Activated CD4-positive, alpha-beta T cell treated with anti-CD3 and anti-CD28 coated beads for 36 hours (primary cell): ENCODE results near the gene PSMA7. TPM values are rescaled to one million over a fixed set of nuclear protein-coding genes. Genes with fewer than 3 reads are reported as not detected.

Experiments
- ATAC-seq: fragments of 200-7000 bp; cut with Tn5 transposase; one replicate; pipeline ENCODE4 v1.10.0; 2021; ENCODE audit warnings: mild to moderate bottlenecking, moderate library complexity
- CTCF ChIA-PET: fragments of 350-600 bp; sonication (Branson Sonifier 250); formaldehyde crosslinking; loops from one replicate; lab custom pipeline; 2021; ENCODE audit warnings: antibody characterized with exemption; lab: Charles Lee
- POLR2A ChIA-PET: fragments of 350-600 bp; sonication (Branson Sonifier 250); formaldehyde crosslinking; loops from one replicate; lab custom pipeline; 2021; ENCODE audit warnings: antibody characterized with exemption, inconsistent platforms; lab: Charles Lee
- DNase-seq: peaks from one replicate; pipeline ENCODE4 v3.0.0-alpha.2; 2020
- H3K27ac Mint-ChIP-seq: one replicate; pipeline ENCODE4 v1.8.0; 2021; ENCODE audit warnings: mixed read lengths
- H3K27me3 Mint-ChIP-seq: one replicate; pipeline ENCODE4 v1.8.0; 2021; ENCODE audit warnings: mixed read lengths
- H3K36me3 Mint-ChIP-seq: one replicate; pipeline ENCODE4 v1.8.0; 2021; ENCODE audit warnings: low read depth, mixed read lengths
- H3K4me1 Mint-ChIP-seq: one replicate; pipeline ENCODE4 v1.8.0; 2021; ENCODE audit warnings: mixed read lengths
- H3K4me3 Mint-ChIP-seq: one replicate; pipeline ENCODE4 v1.8.0; 2021; ENCODE audit warnings: mild to moderate bottlenecking, moderate library complexity, mixed read lengths
- H3K9me3 Mint-ChIP-seq: one replicate; pipeline ENCODE4 v1.8.0; 2021; ENCODE audit warnings: low read depth, mixed read lengths
- intact Hi-C, 2 experiments: fragments of 100-400 bp; cut with DNase I in 1 of 2; cut with micrococcal nuclease in 1 of 2; formaldehyde crosslinking; loops; one replicate each; pipeline versions ENCODE4 v1.14.2 to v1.15.1; 2022 to 2024; cut with DNase I, micrococcal nuclease
- total RNA-seq, 2 experiments: library from RNA; stranded (reverse); gene quantifications; one replicate each; pipeline ENCODE4 v1.2.3, GENCODE V29; 2021

Gene PSMA7
- total RNA-seq, 2 experiments from 2014 or later: 208 to 296 TPM

DNA sequence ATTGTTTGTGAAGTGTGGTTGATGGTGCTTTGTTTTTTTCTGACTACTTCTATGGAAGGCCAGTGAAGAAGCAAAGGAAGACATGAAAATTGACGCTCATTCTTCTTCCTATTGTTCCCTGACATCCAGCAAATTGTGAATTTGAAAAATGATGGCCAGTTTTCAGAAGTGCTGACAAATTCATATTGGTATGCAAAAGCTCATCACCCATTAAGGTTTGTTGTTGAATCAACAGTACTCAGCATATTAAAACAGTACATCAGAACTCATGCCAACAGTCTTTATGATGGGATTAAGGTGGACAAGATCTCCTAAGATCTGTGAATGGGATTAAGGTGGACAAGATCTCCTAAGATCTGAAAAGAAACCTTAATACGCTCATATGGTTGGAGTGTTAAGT is 38.6 kb upstream of the PSMA7 start:
- H3K36me3 Mint-ChIP-seq: peaks cover 7% of the 10 kb centered on the region
- H3K27ac Mint-ChIP-seq: peak overlapping the region; percentile 86
- H3K4me3 Mint-ChIP-seq: peak overlapping the region; percentile 88
- no peak for DNase-seq
- H3K9me3 Mint-ChIP-seq: no peaks in the 10 kb centered on the region
- H3K4me1 Mint-ChIP-seq: peaks cover 31% of the 10 kb centered on the region
- POLR2A ChIA-PET: no interaction called here
- ATAC-seq: no peak
- CTCF ChIA-PET: no interaction called here
- intact Hi-C loops: loop anchor here (1.0 to 5.0 kb wide), 8 partner anchors 39 to 610 kb away; partner anchors contain the start of genes OSBPL2 (in 2 of the 2), PSMA7 (in 2 of the 2), SS18L1 (in 2 of the 2) and ADRM1 (in 1 of the 2)
- H3K27me3 Mint-ChIP-seq: no peaks in the 10 kb centered on the region

DNA sequence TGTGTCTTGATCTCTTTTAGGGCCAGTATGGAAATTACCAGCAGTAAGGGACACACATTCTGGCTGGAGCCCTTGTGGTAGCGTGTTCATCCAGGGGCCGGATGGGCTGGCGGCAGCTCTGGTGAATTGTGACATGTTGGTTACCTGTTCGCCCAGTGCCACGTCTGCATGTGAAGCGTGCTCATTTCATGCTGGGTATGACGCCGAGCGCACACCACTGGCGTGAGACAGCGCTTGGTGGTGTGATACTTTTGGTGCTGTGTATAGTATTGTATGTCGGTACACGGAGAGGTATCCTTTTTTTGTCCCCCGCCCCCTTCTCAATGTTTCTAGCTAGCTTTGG is 35.9 kb upstream of the PSMA7 start:
- H3K36me3 Mint-ChIP-seq: peaks cover 11% of the 10 kb centered on the region
- ChIA-PET POLR2A (no interaction called here), CTCF (interaction anchor here (0.8 kb wide), 1 partner anchor 106 kb away, joined by 3 read pairs; no protein-coding TSS in a partner anchor)
- H3K4me3 Mint-ChIP-seq: no peak overlapping the region
- H3K27ac Mint-ChIP-seq: no peak overlapping the region
- H3K27me3 Mint-ChIP-seq: no peaks in the 10 kb centered on the region
- intact Hi-C loops: no loop called here
- DNase-seq (no peak), ATAC-seq (no peak)
- no peaks in the 10 kb centered on the region for H3K9me3 Mint-ChIP-seq
- H3K4me1 Mint-ChIP-seq: peaks cover 15% of the 10 kb centered on the region

DNA sequence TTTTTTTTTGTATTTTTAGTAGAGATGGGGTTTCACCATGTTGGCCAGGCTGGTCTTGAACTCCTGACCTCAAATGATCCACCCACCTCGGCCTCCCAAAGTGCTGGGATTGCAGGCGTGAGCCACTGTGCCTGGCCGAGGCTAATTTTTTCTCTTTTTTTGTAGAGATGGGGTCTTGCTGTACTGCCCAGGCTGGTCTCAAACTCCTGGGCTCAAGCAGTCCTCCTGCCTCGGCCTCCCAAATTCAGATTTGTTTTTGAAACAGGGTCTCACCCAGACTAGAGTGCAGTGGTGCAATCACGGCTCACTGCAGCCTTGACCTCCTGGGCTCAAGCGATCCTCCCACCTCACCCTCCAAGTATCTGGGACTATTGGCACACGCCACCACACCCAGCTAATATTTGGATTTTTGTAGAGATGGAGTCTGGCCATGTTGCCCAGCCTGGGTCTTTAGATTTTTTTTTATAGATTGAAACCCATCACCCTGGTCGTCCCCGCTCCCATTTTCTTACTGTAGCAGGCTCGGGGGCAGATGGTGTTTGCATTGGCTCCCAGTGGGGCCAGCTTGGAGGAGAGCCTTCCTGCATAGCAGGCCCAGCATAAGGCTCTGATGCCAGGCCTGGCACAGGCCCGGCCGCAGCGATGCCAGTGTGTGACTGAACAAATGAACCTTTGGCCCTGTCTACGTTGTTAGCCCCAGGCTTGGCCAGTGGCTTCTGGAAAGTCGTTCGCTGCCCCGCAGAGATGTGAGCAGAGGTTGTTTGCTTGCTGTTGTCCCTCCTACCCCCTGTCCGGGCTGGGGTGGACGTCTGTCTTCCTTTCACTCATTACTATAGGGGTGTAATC is 35.3 kb upstream of the PSMA7 start:
- CTCF ChIA-PET: no interaction called here

DNA sequence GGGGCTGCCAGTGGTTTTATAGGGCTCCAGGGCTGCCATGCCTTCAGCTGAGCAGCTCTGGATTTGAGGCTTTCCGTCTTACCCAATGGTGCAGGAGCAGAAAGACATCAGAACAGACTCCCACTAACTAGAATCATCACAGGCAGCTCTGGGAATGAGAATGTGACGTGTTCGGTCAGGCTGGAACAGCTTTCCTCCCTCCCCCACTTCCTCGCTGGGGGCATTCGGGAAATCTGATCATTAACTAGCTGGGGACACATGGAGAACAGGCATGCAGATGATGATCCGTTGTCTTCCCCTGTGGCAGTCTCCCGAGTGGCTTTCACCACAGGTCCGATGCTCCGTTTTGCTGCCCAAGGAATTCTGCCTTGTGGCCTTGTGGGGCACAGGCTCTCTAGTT is 34.1 kb upstream of the PSMA7 start:
- Mint-ChIP-seq H3K4me3 (no peak overlapping the region), H3K27me3 (no peaks in the 10 kb centered on the region), H3K9me3 (no peaks in the 10 kb centered on the region), H3K36me3 (peaks cover 13% of the 10 kb centered on the region), H3K4me1 (peaks cover 8% of the 10 kb centered on the region), H3K27ac (no peak overlapping the region)
- CTCF ChIA-PET: no interaction called here
- intact Hi-C loops: no loop called here
- no peak for ATAC-seq
- POLR2A ChIA-PET: interaction anchor here (0.6 kb wide), 2 partner anchors 11 to 19 kb away, joined by 3 to 4 read pairs; no protein-coding TSS in a partner anchor
- no peak for DNase-seq

More for the DNA sequence above, 35.3 kb upstream of the PSMA7 start:
- intact Hi-C loops: no loop called here
- Mint-ChIP-seq H3K9me3 (no peaks in the 10 kb centered on the region), H3K36me3 (peaks cover 13% of the 10 kb centered on the region), H3K4me1 (peaks cover 9% of the 10 kb centered on the region), H3K27ac (no peak overlapping the region), H3K4me3 (no peak overlapping the region), H3K27me3 (no peaks in the 10 kb centered on the region)
- DNase-seq (no peak), ATAC-seq (no peak)
- POLR2A ChIA-PET: no interaction called here

DNA sequence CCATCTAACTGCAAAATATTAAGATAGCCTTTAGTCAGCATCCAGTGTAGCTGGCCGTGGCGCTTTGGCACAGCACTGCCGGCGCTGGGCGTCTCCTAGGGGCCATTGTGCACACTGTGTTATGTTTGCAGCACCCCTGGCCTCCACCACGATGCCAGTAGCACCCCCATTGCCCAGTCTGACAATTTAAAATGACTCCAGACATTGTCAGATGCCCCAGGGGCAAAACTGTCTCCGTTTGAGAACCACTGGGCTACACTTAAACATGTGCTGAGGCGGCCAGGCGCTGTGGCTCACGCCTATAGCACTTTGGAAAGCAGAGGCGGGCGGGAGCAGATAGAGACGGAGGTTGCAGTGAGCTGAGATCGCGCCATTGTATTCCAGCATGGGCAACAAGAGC is 33.7 kb upstream of the PSMA7 start:
- ChIA-PET CTCF (no interaction called here), POLR2A (interaction anchor here (0.6 kb wide), 1 partner anchor 20 kb away, joined by 4 read pairs; no protein-coding TSS in a partner anchor)
- Mint-ChIP-seq H3K27ac (no peak overlapping the region), H3K4me1 (peaks cover 3% of the 10 kb centered on the region), H3K36me3 (peaks cover 12% of the 10 kb centered on the region), H3K9me3 (no peaks in the 10 kb centered on the region), H3K27me3 (no peaks in the 10 kb centered on the region), H3K4me3 (no peak overlapping the region)
- intact Hi-C loops: no loop called here
- DNase-seq: no peak
- no peak for ATAC-seq

DNA sequence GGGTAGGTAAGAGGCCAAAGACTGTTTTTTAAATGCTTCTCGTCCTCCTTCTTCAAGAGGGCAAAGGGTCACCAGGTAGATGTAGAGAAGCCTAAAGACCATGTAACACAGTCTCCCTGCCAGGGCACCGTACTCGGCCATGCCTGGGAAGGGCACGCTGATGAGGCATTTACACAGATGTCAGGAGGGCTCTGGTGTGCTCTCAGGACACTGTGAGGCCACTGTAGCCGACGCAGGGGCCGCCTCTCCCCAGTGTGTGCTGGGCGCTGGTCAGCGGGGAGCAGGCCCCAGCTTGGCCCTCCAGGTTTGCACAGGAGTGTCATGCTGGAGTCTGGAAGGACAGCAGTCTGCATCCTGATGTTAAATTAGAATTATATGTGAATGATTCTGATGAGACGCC is 32.5 kb upstream of the PSMA7 start:
- CTCF ChIA-PET: interaction anchor here (0.7 kb wide), 1 partner anchor 462 kb away, joined by 3 read pairs; no protein-coding TSS in a partner anchor

DNA sequence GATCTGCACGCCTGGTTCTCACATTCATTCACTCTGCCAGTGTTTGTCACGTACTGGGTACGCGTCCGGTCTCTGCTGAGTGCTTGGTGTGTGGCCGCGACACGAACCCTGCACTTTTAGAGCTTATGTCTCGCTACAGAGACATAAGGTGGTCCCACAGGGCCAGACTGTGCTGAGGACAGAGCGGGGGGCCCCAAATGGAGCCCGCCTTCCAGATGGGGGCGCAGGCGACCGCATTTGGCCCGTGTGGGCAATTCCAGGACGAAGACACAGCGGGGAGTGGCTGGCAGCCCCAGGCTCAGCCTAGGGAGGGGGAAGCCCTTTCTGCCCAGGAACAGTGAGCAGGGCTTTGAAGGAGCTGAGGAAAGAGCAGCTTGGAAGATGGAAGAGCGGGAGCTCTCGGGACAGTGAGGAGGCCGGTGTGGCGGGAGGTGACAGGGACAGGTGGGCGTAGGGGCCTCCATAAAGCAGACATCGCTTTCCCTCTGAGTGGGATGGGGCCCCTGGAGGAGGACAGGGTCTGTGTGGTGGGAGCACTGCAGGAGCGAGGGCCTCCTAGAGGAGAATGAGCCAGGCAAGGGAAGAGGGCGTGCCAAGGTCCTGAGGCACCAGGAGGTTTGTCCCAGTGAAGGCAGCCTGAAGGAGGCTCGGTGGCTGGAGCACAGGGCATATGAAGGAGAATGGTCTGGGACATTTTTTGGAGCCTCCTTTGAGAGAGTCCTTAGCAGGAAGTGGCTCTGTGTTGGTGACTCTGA is 31.9 kb upstream of the PSMA7 start:
- Mint-ChIP-seq H3K4me3 (no peak overlapping the region), H3K9me3 (no peaks in the 10 kb centered on the region), H3K4me1 (no peaks in the 10 kb centered on the region), H3K27ac (no peak overlapping the region), H3K27me3 (no peaks in the 10 kb centered on the region), H3K36me3 (peaks cover 13% of the 10 kb centered on the region)
- intact Hi-C loops: no loop called here
- no peak for ATAC-seq
- ChIA-PET CTCF (interaction anchor here (0.7 kb wide), 1 partner anchor 463 kb away, joined by 3 read pairs; no protein-coding TSS in a partner anchor), POLR2A (no interaction called here)
- no peak for DNase-seq

More for the DNA sequence above, 32.5 kb upstream of the PSMA7 start:
- intact Hi-C loops: no loop called here
- Mint-ChIP-seq H3K9me3 (no peaks in the 10 kb centered on the region), H3K27me3 (no peaks in the 10 kb centered on the region), H3K4me3 (no peak overlapping the region), H3K4me1 (no peaks in the 10 kb centered on the region), H3K27ac (no peak overlapping the region), H3K36me3 (peaks cover 13% of the 10 kb centered on the region)
- ATAC-seq (no peak), DNase-seq (no peak)
- POLR2A ChIA-PET: no interaction called here

DNA sequence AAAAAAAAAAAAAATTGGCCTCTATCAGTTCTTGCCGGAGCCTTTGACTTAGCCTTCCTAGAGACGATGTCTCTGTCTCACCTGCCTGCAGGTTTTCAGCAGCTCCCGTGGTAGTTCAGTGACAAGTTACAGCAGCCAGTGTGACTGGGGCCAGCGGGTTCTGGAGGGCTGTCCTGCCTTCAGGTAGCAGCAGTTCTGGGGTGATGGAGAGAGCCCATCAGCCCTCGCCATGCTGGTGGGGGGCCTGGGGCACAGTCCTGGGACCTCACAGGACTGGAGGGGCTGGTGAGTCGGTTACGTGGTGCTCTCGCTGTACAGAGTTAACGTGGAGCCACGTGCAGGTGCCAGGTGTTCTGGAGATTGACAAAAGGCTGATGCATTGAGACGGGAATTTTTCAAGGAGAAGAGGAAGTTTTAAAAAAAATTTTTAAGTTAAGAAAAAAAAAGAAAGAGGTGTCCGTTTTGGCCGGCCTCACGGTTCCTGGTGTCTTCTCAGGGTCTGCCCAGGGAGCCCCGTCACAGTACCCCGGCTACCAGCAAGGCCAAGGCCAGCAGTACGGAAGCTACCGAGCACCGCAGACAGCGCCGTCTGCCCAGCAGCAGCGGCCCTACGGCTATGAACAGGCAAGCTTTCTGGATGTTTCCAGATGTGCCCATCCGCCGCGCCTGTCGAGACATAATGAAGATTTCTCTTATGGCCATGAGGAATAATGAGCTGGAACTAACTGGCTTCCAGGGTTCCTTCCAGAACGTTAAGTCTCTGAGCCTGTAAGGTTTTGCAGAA is 31.0 kb upstream of the PSMA7 start:
- DNase-seq (no peak), ATAC-seq (no peak)
- H3K27ac Mint-ChIP-seq: no peak overlapping the region
- peaks cover 15% of the 10 kb centered on the region for H3K36me3 Mint-ChIP-seq
- no peaks in the 10 kb centered on the region for H3K9me3 Mint-ChIP-seq
- CTCF ChIA-PET: no interaction called here
- no peaks in the 10 kb centered on the region for H3K27me3 Mint-ChIP-seq
- POLR2A ChIA-PET: no interaction called here
- no peaks in the 10 kb centered on the region for H3K4me1 Mint-ChIP-seq
- intact Hi-C loops: no loop called here
- H3K4me3 Mint-ChIP-seq: no peak overlapping the region

DNA sequence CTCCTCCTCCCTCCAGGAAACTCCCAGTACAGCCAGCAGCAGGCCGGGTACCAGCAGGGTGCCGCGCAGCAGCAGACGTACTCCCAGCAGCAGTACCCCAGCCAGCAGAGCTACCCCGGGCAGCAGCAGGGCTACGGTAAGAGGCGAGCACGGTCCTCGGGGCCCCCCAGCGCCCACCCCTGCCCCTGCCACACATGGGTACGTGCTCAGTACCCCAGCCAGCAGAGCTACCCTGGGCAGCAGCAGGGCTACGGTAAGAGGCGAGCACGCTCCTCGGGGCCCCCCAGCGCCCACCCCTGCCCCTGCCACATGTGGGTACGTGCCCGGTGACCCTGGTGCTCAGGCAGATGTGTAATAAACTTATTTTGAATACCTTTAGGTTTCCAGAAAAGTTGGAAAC is 29.5 kb upstream of the PSMA7 start:
- ATAC-seq (no peak), DNase-seq (no peak)
- intact Hi-C loops: no loop called here
- ChIA-PET POLR2A (no interaction called here), CTCF (interaction anchor here (0.6 kb wide), 1 partner anchor 28 kb away, joined by 3 read pairs; no protein-coding TSS in a partner anchor)
- Mint-ChIP-seq H3K27ac (no peak overlapping the region), H3K4me3 (no peak overlapping the region), H3K9me3 (no peaks in the 10 kb centered on the region), H3K27me3 (no peaks in the 10 kb centered on the region), H3K36me3 (peaks cover 20% of the 10 kb centered on the region), H3K4me1 (no peaks in the 10 kb centered on the region)

DNA sequence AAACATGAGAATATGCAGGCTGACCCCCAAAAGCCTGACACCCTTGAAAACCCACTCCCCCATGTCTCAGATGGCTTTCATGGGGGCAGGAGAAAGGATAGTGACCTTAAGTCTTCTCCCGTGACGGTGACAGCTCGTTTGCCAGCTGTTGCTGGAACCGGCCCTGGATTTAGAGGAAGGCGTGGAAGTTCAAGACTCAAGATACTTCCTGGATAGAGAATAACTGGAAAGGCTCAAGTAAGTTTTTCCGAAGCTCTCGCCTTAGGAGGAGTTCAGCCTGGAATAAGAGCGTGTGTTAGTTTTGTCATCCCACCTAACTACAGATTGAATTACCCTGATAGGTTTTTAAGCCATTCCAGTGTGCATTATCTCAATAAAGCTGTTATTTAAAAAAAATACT is 28.1 kb upstream of the PSMA7 start:
- H3K4me1 Mint-ChIP-seq: no peaks in the 10 kb centered on the region
- POLR2A ChIA-PET: no interaction called here
- no peak overlapping the region for H3K27ac Mint-ChIP-seq
- ATAC-seq: no peak
- H3K27me3 Mint-ChIP-seq: no peaks in the 10 kb centered on the region
- no peaks in the 10 kb centered on the region for H3K9me3 Mint-ChIP-seq
- no peak for DNase-seq
- no peak overlapping the region for H3K4me3 Mint-ChIP-seq
- CTCF ChIA-PET: no interaction called here
- H3K36me3 Mint-ChIP-seq: peaks cover 22% of the 10 kb centered on the region
- intact Hi-C loops: no loop called here

DNA sequence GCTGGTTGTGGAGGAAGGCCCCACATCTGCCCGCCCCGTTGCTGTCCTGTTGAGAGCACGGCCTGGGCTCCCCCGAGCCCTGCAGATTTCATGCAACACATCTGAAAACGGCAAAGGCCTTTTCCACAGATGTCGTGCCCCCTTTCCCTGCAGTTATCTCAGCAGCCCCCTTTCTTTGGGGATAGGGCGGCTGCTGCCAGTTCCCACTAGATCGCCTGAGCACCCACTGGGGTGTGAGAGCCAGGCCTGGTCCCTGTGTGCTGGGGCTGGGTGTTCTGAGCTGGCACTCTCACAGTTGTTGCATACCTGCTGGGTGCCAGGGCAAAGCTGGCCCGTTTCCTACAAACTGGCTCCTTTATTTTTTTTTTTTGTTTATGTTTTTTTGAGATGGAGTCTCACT is 27.3 kb upstream of the PSMA7 start:
- Mint-ChIP-seq H3K4me3 (no peak overlapping the region), H3K27me3 (no peaks in the 10 kb centered on the region), H3K36me3 (peaks cover 27% of the 10 kb centered on the region), H3K9me3 (no peaks in the 10 kb centered on the region), H3K4me1 (no peaks in the 10 kb centered on the region), H3K27ac (no peak overlapping the region)
- intact Hi-C loops: no loop called here
- ChIA-PET POLR2A (no interaction called here), CTCF (interaction anchor here (0.6 kb wide), 1 partner anchor 183 kb away, joined by 3 read pairs; no protein-coding TSS in a partner anchor)
- ATAC-seq (no peak), DNase-seq (no peak)
